Muscle of leg (tissue), 11 donors: Measurements from ENCODE around the gene SPATA31C2. TPM values are rescaled to one million over a fixed set of nuclear protein-coding genes. Genes with fewer than 3 reads are reported as not detected.
A peak's percentile ranks its signal among the peaks of the same experiment; 100 is the strongest.
"Not testable (repeated sequence)": the region's sequence is repeated elsewhere in the genome, so short reads cannot be mapped to it uniquely, and the experiment has no call there.

Source experiments
- DNase-seq: peaks from one replicate; pipeline ENCODE4 v3.0.0; 2013
- H3K27ac ChIP-seq: one replicate; pipeline ENCODE4 v1.5.1; 2013; ENCODE audit warnings: mild to moderate bottlenecking, low read length, control low read depth
- H3K27me3 ChIP-seq: one replicate; pipeline ENCODE4 v1.6.1; 2013; ENCODE audit warnings: low read length; ENCODE audit not compliant: control insufficient read depth, insufficient read depth
- H3K36me3 ChIP-seq: one replicate; pipeline ENCODE4 v1.6.1; 2013; ENCODE audit warnings: low read length; ENCODE audit not compliant: control insufficient read depth, insufficient read depth
- H3K4me1 ChIP-seq: one replicate; pipeline ENCODE4 v1.6.1; 2013; ENCODE audit warnings: low read length; ENCODE audit not compliant: control insufficient read depth, insufficient read depth
- H3K4me3 ChIP-seq: one replicate; pipeline ENCODE4 v1.5.1; 2013; ENCODE audit warnings: low read length, control low read depth
- H3K9me3 ChIP-seq: replicated peaks from 2 replicates; pipeline ENCODE4 v1.6.1; 2013; ENCODE audit warnings: low read depth, low read length; ENCODE audit not compliant: control insufficient read depth
- WGBS: methylation state at CpG from one replicate; pipeline ENCODE4 v1.1.5; 2013; ENCODE audit warnings: missing lambda C conversion rate; ENCODE audit not compliant: insufficient coverage; 5-methylcytosine and 5-hydroxymethylcytosine counted together
- polyA plus RNA-seq, 8 donors: library from polyadenylated mRNA; unstranded; fragments of 120-200 nt; gene quantifications; one replicate each; pipeline versions ENCODE4 v1.2.1 to v1.2.3, GENCODE V29; 2013; ENCODE audit warnings: inconsistent platforms in 1 of 8, low replicate concordance in 1 of 8; ENCODE audit not compliant: insufficient read length in 8 of 8, insufficient read depth in 1 of 8
- total RNA-seq: library from RNA; stranded (reverse); fragments of 120-200 nt; gene quantifications from one replicate; pipeline ENCODE4 v1.2.4, GENCODE V29; 2013

SPATA31C2 gene
- total and polyA plus RNA-seq, 9 donors: 0.04 to 0.24 (median 0.06) TPM; not detected in 1

GRCh38 chr9:88127700-88128300 is 10.5 kb downstream of the SPATA31C2 start:
- H3K4me1 ChIP-seq, H3K27me3 ChIP-seq, H3K36me3 ChIP-seq, H3K4me3 ChIP-seq, H3K9me3 ChIP-seq, DNase-seq, H3K27ac ChIP-seq: not testable (repeated sequence)
- 82% methylated on average over 6 of the region's 13 CpGs for WGBS

- not testable (repeated sequence) for H3K27ac ChIP-seq, H3K36me3 ChIP-seq, H3K4me3 ChIP-seq, H3K9me3 ChIP-seq, H3K4me1 ChIP-seq, DNase-seq, H3K27me3 ChIP-seq
These were observed 14.9 kb downstream of the SPATA31C2 start for GRCh38 chr9:88123413-88123812.

- no CpG with 5 or more reads among the region's 5 CpGs for WGBS
- DNase-seq, H3K27ac ChIP-seq, H3K27me3 ChIP-seq, H3K36me3 ChIP-seq, H3K4me1 ChIP-seq, H3K9me3 ChIP-seq, H3K4me3 ChIP-seq: not testable (repeated sequence)
These were observed 20.2 kb downstream of the SPATA31C2 start for GRCh38 chr9:88118121-88118520.

- not testable (repeated sequence) for H3K36me3 ChIP-seq, H3K27ac ChIP-seq, H3K9me3 ChIP-seq, H3K4me1 ChIP-seq, H3K27me3 ChIP-seq, DNase-seq, H3K4me3 ChIP-seq
- no CpG with 5 or more reads among the region's 13 CpGs for WGBS
These were observed 23.2 kb downstream of the SPATA31C2 start for GRCh38 chr9:88114968-88115612.

GRCh38 chr9:88114283-88114967 is 23.9 kb downstream of the SPATA31C2 start:
- DNase-seq, H3K36me3 ChIP-seq, H3K4me1 ChIP-seq, H3K4me3 ChIP-seq, H3K27ac ChIP-seq, H3K9me3 ChIP-seq, H3K27me3 ChIP-seq: not testable (repeated sequence)
- 94% methylated on average over 8 of the region's 17 CpGs for WGBS

- DNase-seq, H3K4me3 ChIP-seq, H3K9me3 ChIP-seq, H3K4me1 ChIP-seq, H3K27me3 ChIP-seq, H3K36me3 ChIP-seq, H3K27ac ChIP-seq: not testable (repeated sequence)
- WGBS: 89% methylated on average over 17 of the region's 38 CpGs
These were observed 24.8 kb downstream of the SPATA31C2 start for GRCh38 chr9:88113156-88114130.

GRCh38 chr9:88110026-88110425 is 28.2 kb downstream of the SPATA31C2 start:
- no CpG with 5 or more reads among the region's 3 CpGs for WGBS
- no peaks in the 10 kb centered on the region for H3K27me3 ChIP-seq
- no peak overlapping the region for H3K4me3 ChIP-seq
- no peaks in the 10 kb centered on the region for H3K9me3 ChIP-seq
- H3K36me3 ChIP-seq: no peaks in the 10 kb centered on the region
- no peak for DNase-seq
- no peak overlapping the region for H3K27ac ChIP-seq
- H3K4me1 ChIP-seq: no peaks in the 10 kb centered on the region

- no peaks in the 10 kb centered on the region for H3K27me3 ChIP-seq
- H3K4me3 ChIP-seq: no peak overlapping the region
- no peaks in the 10 kb centered on the region for H3K36me3 ChIP-seq
- H3K4me1 ChIP-seq: no peaks in the 10 kb centered on the region
- no peaks in the 10 kb centered on the region for H3K9me3 ChIP-seq
- DNase-seq: no peak
- H3K27ac ChIP-seq: no peak overlapping the region
- WGBS: 83% methylated on average over 2 of the region's 4 CpGs
These were observed 29.5 kb downstream of the SPATA31C2 start for GRCh38 chr9:88108779-88109178.

GRCh38 chr9:88106492-88106891 is 31.8 kb downstream of the SPATA31C2 start:
- no CpG with 5 or more reads among the region's 4 CpGs for WGBS
- Histone ChIP-seq H3K27me3 (no peaks in the 10 kb centered on the region), H3K4me3 (no peak overlapping the region), H3K4me1 (no peaks in the 10 kb centered on the region), H3K27ac (no peak overlapping the region), H3K9me3 (no peaks in the 10 kb centered on the region), H3K36me3 (no peaks in the 10 kb centered on the region)
- peak; percentile 67 for DNase-seq
